ENCODE measurements around the gene SCUBE1. TPM values are rescaled to one million over a fixed set of nuclear protein-coding genes. Genes with fewer than 3 reads are reported as not detected.

Gene SCUBE1
- polyA plus RNA-seq, 1 of the 3 experiments (the other 2 are of a cell fraction) = 0.56 TPM

DNA sequence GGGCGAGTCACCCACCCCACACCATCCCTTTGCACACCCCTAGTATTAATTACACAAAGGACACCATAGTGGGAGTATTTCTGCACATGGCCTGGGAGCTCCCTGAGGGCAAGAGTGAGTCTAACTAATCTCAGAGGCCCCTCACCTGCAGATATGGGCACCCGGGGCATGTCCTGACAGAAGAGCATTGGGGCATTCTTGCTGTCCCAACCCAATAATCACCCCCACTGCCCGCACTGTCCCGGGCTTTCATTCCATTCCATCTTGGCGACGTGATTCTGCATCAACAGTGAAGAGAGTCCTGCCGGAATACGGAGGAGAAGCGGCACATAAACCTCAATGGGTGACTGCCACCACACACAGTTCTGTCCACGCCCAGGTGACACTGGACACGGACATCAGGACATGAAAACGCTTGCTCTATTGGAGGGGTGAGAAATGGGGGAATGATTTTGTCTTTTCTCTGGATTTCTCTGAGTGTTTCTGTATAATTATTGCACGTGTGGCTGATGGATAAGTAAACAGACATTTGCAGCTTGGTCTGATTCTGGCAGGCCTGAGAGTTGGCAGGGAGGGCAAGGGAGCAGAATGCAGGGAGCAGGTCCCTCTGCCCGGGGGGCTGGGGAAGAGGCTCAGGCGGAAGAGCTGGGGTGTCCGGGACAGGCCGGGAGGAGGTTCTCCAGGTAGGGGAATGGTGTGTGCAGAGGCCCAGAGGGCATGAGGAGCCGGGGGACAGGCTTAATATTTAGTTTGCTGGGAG, 38.2 kb downstream of the SCUBE1 start:
- Histone ChIP-seq H3K9me2 (no peaks in the 10 kb centered on the region), H3K9ac (no peak overlapping the region), H3K4me1 (ENCODE audit: control insufficient read depth in 1 of 2, insufficient read depth in 2 of 2, low read depth in 1 of 2, low read length in 1 of 2) (peaks cover 0 to 82% of the 10 kb centered on the region in 2 experiments; a peak in 1 of 4 replicates), H3K9me3 (no peaks in the 10 kb centered on the region), H3K27me3 (ENCODE audit: insufficient read depth) (no peaks in the 10 kb centered on the region), H3K27ac (ENCODE audit: low read depth in 2 of 2, low read length in 1 of 2) (peak overlapping the region in 1 of 2 experiments; percentile 55; a peak in 1 of 4 replicates), H3F3A (replicated peaks; ENCODE audit: insufficient read depth) (no peaks in the 10 kb centered on the region), H2AFZ (ENCODE audit: low read depth) (no peak overlapping the region), H3K79me2 (ENCODE audit: insufficient read depth) (no peaks in the 10 kb centered on the region), H3K4me3 (ENCODE audit: low read depth in 2 of 2, low read length in 1 of 2) (no peak overlapping the region), H3K36me3 (replicated peaks in 1 of 2; ENCODE audit: control insufficient read depth in 1 of 2, insufficient read depth in 2 of 2, low read length in 1 of 2) (no peaks in the 10 kb centered on the region), H3K4me2 (no peak overlapping the region), H4K20me1 (ENCODE audit: insufficient read depth) (no peaks in the 10 kb centered on the region)
- no peak for TF ChIP-seq ELF1 (IDR thresholded peaks at IDR 0.05)
- no peak for TF ChIP-seq FOXJ3 (CRISPR knock-in tag; IDR thresholded peaks at IDR 0.05)
- TF ChIP-seq, protein P1, sequence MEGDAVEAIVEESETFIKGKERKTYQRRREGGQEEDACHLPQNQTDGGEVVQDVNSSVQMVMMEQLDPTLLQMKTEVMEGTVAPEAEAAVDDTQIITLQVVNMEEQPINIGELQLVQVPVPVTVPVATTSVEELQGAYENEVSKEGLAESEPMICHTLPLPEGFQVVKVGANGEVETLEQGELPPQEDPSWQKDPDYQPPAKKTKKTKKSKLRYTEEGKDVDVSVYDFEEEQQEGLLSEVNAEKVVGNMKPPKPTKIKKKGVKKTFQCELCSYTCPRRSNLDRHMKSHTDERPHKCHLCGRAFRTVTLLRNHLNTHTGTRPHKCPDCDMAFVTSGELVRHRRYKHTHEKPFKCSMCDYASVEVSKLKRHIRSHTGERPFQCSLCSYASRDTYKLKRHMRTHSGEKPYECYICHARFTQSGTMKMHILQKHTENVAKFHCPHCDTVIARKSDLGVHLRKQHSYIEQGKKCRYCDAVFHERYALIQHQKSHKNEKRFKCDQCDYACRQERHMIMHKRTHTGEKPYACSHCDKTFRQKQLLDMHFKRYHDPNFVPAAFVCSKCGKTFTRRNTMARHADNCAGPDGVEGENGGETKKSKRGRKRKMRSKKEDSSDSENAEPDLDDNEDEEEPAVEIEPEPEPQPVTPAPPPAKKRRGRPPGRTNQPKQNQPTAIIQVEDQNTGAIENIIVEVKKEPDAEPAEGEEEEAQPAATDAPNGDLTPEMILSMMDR (IDR thresholded peaks at IDR 0.05) = no peak
- no peak for TF ChIP-seq FOSL2 (IDR thresholded peaks at IDR 0.05; ENCODE audit: borderline replicate concordance, low read depth)
- no peak for TF ChIP-seq PBX3 (IDR thresholded peaks at IDR 0.05)
- no peak for TF ChIP-seq NRF1 (IDR thresholded peaks at IDR 0.05; ENCODE audit: low read depth, low read length)
- TF ChIP-seq, protein P2, sequence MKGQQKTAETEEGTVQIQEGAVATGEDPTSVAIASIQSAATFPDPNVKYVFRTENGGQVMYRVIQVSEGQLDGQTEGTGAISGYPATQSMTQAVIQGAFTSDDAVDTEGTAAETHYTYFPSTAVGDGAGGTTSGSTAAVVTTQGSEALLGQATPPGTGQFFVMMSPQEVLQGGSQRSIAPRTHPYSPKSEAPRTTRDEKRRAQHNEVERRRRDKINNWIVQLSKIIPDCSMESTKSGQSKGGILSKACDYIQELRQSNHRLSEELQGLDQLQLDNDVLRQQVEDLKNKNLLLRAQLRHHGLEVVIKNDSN (IDR thresholded peaks at IDR 0.05; ENCODE audit: borderline replicate concordance, low read depth) = no peak
- no peak for TF ChIP-seq RAD21 (IDR thresholded peaks at IDR 0.05; ENCODE audit: low read length)
- TF ChIP-seq, protein P3, sequence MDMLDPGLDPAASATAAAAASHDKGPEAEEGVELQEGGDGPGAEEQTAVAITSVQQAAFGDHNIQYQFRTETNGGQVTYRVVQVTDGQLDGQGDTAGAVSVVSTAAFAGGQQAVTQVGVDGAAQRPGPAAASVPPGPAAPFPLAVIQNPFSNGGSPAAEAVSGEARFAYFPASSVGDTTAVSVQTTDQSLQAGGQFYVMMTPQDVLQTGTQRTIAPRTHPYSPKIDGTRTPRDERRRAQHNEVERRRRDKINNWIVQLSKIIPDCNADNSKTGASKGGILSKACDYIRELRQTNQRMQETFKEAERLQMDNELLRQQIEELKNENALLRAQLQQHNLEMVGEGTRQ (IDR thresholded peaks at IDR 0.05; ENCODE audit: borderline replicate concordance, low read depth, low read length) = no peak
- no peak for TF ChIP-seq REST (IDR thresholded peaks at IDR 0.05; ENCODE audit: low read depth, low read length)
- TF ChIP-seq IRF3 (IDR thresholded peaks at IDR 0.05; ENCODE audit: low read depth, low read length) = no peak
- TF ChIP-seq YY1 (IDR thresholded peaks at IDR 0.05; ENCODE audit: low read depth) = no peak
- TF ChIP-seq FOXM1 (IDR thresholded peaks at IDR 0.05; ENCODE audit: low read depth) = no peak
- no peak for TF ChIP-seq GABPA (IDR thresholded peaks at IDR 0.05; ENCODE audit: low read depth)
- TF ChIP-seq TAF1 (IDR thresholded peaks at IDR 0.05; ENCODE audit: borderline replicate concordance, low read depth, low read length) = no peak
- no peak for TF ChIP-seq GATA2 (CRISPR knock-in tag; IDR thresholded peaks at IDR 0.05)
- no peak for TF ChIP-seq RXRA (IDR thresholded peaks at IDR 0.05; ENCODE audit: borderline replicate concordance, low read depth)
- no peak for TF ChIP-seq NFIC (IDR thresholded peaks at IDR 0.05; ENCODE audit: borderline replicate concordance)
- DNase-seq = no peak
- ChIA-PET CTCF (interaction anchor here (1.4 to 4.6 kb wide), 3 partner anchors 9 to 42 kb away, joined by 4 to 23 read pairs (median 19); no protein-coding TSS in a partner anchor), POLR2A (interaction anchor here (0.7 kb wide), 1 partner anchor 9 kb away, joined by 3 read pairs; no protein-coding TSS in a partner anchor)
- WGBS (ENCODE audit: low lambda C conversion rate) = 55% methylated on average over 16 of the region's 18 CpGs

All from SK-N-SH (cell line).